ENCODE measurements around the gene TRMT61A.

The TRMT61A gene

DNA sequence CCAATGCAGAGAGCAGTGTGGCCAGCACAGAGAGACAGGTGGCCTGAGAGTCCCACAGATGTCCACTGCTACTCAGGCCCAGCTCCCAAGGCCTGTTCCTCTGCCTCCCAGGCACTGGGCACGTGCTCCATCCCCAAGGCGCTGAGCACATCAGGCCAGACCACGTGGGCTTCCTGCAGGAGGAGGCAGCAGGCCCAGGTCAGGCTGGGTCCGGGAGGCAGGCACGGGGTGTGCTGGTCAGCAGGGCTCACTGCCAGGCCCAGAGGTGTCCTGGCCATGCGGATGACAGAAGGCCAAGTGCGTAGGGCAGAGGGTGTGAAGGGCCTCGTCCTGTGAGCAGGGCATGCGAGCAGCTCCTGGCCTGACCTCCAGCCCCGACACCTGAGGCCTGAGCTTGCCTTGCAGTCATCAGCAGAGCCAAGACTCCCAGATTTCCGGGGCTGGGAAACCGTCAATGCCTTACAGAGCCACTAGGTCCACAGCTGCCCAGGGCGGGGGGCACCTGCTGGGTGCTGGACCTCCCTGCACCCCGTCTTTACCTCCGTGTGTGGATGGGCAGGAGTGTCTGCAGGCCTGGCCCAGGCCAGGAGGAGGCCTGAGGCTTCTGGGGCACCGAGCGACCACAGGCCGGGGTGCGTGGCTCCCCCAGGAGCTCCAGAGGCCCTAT, 14.9 kb downstream of the TRMT61A start:
- Histone ChIP-seq H3K4me3 (ENCODE audit: low read depth, low read length) (no peak overlapping the region), H3K27me3 (replicated peaks) (no peaks in the 10 kb centered on the region), H3K36me3 (replicated peaks) (no peaks in the 10 kb centered on the region), H3K27ac (no peak overlapping the region)
- DNase-seq, result no peak
- in situ Hi-C loops (cut with HindIII; ENCODE audit: low pct_ligation_motif_present, low sequenced_read_pairs), result no loop called here
- TF ChIP-seq, protein P1, sequence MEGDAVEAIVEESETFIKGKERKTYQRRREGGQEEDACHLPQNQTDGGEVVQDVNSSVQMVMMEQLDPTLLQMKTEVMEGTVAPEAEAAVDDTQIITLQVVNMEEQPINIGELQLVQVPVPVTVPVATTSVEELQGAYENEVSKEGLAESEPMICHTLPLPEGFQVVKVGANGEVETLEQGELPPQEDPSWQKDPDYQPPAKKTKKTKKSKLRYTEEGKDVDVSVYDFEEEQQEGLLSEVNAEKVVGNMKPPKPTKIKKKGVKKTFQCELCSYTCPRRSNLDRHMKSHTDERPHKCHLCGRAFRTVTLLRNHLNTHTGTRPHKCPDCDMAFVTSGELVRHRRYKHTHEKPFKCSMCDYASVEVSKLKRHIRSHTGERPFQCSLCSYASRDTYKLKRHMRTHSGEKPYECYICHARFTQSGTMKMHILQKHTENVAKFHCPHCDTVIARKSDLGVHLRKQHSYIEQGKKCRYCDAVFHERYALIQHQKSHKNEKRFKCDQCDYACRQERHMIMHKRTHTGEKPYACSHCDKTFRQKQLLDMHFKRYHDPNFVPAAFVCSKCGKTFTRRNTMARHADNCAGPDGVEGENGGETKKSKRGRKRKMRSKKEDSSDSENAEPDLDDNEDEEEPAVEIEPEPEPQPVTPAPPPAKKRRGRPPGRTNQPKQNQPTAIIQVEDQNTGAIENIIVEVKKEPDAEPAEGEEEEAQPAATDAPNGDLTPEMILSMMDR (IDR thresholded peaks at IDR 0.05; ENCODE audit: low read depth, low read length, missing control alignments), result no peak

DNA sequence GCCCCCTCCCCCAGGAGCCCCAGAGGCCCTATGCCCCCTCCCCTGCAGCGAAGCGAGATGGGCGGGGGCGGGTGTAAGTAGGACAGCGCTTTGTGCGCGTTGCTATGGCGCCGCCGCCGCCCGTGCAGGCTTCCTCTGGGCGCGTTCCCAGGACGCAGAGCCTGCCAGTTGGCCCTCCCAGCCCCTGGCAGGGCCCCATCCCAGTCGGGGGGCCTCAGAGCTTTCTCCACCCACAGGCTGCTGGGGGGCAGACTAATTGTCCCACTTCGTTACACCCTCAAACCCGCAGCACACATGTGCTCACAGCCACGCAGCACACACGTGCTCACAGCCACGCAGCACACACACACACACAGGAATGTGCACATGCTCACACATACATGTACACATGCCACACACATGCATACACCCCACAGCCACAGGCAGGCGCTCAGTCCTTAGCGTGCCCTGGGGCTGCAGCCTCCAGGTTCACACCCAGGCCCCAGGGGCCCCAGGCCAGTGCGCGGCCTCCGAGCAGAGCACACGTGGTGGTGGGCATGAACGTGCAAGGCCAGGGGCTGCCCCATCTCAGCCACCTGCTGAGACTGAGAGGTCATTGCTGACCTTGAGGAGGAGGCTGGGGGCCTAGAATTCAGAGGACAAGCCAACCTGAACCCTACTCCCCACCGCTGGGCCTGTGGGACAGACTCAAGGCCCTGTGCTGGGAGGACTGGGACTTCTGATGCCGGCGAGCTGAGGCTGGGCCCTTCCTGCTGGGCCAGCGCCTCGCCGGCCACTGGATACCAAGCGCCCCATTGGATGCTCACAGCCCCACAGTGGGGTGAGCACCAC, 15.6 kb downstream of the TRMT61A start:
- no peaks in the 10 kb centered on the region for H3K27me3 ChIP-seq (replicated peaks)
- in situ Hi-C loops (cut with HindIII; ENCODE audit: low pct_ligation_motif_present, low sequenced_read_pairs), result no loop called here
- no peak for DNase-seq
- H3K4me3 ChIP-seq (ENCODE audit: low read depth, low read length), result no peak overlapping the region
- H3K36me3 ChIP-seq (replicated peaks), result no peaks in the 10 kb centered on the region
- no peak overlapping the region for H3K27ac ChIP-seq
- TF ChIP-seq, protein P1 (IDR thresholded peaks at IDR 0.05; ENCODE audit: low read depth, low read length, missing control alignments), result no peak

DNA sequence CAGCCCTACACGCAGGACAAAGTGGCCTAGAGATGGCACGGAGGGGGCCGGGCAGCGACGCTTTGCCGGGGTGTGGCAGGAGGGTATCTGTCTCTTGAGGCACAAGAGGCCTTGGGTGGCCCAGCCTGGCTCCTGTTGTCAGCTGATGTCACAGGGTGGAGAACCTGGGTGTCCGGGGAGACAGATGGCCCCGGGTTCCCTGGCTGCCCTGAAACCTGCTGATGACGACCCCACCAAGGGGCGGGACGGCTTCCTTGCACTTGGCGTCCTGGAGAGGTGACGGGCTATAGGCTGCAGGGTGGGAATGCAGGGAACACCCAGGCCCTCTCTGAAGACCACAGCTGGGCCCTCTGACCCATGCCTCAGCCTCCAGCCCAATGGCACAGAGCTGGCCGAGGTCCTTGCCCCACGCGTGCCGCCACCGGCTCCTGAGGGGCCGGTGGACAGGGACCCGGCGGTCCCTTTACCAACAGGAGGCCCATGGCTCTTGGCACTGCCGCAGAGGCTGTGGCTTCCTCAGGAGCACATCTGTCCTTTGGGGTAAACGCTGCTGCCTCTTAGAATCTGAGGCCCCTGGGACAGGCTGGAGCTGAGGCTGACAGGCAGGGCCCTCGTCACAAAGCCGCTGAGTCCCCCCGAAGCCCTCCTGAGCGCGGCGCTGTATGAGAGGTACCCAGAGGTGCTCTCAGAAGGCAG, 16.4 kb downstream of the TRMT61A start:
- Histone ChIP-seq H3K36me3 (replicated peaks) (no peaks in the 10 kb centered on the region), H3K4me3 (ENCODE audit: low read depth, low read length) (no peak overlapping the region), H3K27ac (no peak overlapping the region), H3K27me3 (replicated peaks) (no peaks in the 10 kb centered on the region)
- DNase-seq, result no peak
- TF ChIP-seq, protein P1 (IDR thresholded peaks at IDR 0.05; ENCODE audit: low read depth, low read length, missing control alignments), result no peak
- in situ Hi-C loops (cut with HindIII; ENCODE audit: low pct_ligation_motif_present, low sequenced_read_pairs), result no loop called here

DNA sequence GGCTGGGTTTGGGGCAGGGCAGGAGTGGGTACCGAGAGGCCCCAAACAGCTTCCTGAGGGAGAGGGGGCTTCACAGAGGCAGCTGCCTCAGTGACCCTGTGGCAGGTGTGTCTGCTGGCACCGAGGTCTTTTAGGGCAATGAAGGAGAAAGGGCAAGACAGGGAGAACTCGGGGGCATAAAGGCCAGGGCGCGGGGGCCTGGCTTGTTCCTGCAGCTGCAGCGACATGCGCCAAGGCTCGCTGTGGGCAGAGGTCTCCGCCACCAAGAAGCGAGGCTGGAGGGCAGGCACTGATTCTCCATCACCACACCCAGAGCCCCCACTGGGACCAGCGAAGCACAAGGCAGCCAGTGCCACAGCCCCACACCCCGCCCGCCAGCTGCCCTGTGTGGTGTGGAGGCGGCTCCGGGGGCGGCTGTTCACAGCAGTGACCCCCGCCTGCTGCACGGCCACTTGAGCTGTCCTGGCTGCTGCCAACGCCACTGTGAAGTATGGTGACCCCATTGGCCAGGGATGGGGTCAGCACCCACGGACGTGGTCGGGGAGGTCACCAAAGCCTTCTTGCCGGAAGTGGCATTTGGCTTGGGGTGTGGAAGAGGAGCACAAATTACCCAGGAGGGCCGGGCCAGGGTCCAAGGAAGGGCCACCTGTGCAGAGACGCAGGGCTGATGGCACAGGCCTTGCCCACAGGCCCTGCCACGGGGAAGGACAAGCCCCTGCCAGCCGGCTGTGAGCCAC, 17.1 kb downstream of the TRMT61A start:
- Histone ChIP-seq H3K36me3 (replicated peaks) (no peaks in the 10 kb centered on the region), H3K27ac (no peak overlapping the region), H3K27me3 (replicated peaks) (no peaks in the 10 kb centered on the region), H3K4me3 (ENCODE audit: low read depth, low read length) (no peak overlapping the region)
- DNase-seq, result no peak
- TF ChIP-seq, protein P1 (IDR thresholded peaks at IDR 0.05; ENCODE audit: low read depth, low read length, missing control alignments), result no peak
- in situ Hi-C loops (cut with HindIII; ENCODE audit: low pct_ligation_motif_present, low sequenced_read_pairs), result no loop called here

DNA sequence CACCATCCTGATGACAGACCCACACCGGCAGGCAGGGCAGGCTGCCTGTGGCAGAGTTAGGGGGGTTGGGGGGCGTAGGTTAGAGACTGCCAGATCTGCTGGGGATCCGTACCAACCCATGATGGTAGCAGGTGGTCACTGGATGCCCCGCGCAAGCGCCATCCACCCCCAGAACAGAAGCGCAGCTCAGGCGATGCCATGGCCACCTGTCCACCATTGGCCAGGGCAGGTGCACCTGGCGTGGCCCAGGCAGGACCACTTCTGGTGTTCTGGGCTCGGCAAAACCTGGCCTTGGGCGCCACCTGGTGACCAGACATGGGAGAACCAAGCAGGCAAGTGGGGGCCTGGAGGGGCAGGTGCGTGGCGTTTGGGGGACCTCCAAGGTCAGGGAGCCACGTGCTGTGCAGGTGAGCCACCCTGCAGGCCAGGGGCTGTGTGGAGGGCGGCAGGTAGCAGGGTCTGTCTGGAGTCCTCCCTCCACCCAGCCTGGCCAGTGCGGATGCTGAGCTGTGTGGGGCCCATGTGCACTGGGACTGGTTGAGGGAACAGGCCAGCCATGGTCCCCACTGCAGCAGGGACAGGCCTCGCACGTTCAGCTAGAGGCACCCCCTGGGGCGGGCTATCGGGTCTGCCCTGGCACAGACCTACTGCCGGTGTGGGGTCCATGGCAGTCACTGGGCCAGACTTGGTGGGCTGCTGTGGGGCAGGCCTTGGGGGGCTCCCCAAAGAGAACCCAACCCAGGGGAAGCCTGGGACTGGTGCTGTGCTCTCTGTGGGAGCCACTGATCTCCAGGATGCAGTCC, 17.9 kb downstream of the TRMT61A start:
- Histone ChIP-seq H3K27me3 (replicated peaks) (no peaks in the 10 kb centered on the region), H3K27ac (no peak overlapping the region), H3K4me3 (ENCODE audit: low read depth, low read length) (no peak overlapping the region), H3K36me3 (replicated peaks) (no peaks in the 10 kb centered on the region)
- DNase-seq, result peak; percentile 32
- TF ChIP-seq, protein P1 (IDR thresholded peaks at IDR 0.05; ENCODE audit: low read depth, low read length, missing control alignments), result peak; percentile 93
- in situ Hi-C loops (cut with HindIII; ENCODE audit: low pct_ligation_motif_present, low sequenced_read_pairs), result no loop called here

Measured in brain microvascular endothelial cell (primary cell).